GM23338 (cell line): ENCODE data around the gene BRD3.

Experiments
- CREB1 ChIP-seq: fragments of 250-450 bp; sonication (Bioruptor Pico); IDR thresholded peaks from 2 replicates; pipeline ENCODE4 v1.5.0; 2020; ENCODE audit warnings: low read depth, mild to moderate bottlenecking, moderate library complexity
- CTCF ChIP-seq, 2 experiments: fragments of 200-600 bp in 1 of 2; sonication (generic) in 1 of 2; conservative IDR thresholded peaks; 2 replicates each; pipeline versions ENCODE4 v1.5.1 to v1.6.1; 2016 to 2017; ENCODE audit warnings: antibody characterized with exemption in 2 of 2, low read depth in 2 of 2, mild to moderate bottlenecking in 2 of 2, moderate library complexity in 1 of 2
- EZH2 ChIP-seq: fragments of 200-600 bp; sonication (generic); IDR thresholded peaks from one replicate; pipeline ENCODE4 v1.8.0; 2017; ENCODE audit warnings: antibody characterized with exemption, mild to moderate bottlenecking, low read depth; ENCODE audit not compliant: unreplicated experiment
- EZH2phosphoT487 ChIP-seq: fragments of 200-600 bp; sonication (generic); IDR thresholded peaks from one replicate; pipeline ENCODE4 v1.8.1; 2018; ENCODE audit warnings: antibody characterized with exemption; ENCODE audit not compliant: unreplicated experiment
- ZNF114 ChIP-seq: fragments of 250-450 bp; sonication (Bioruptor Pico); IDR thresholded peaks from 2 replicates; pipeline ENCODE4 v1.5.0; 2020; ENCODE audit warnings: mild to moderate bottlenecking, moderate library complexity

- TF ChIP-seq EZH2, result no peak
- no peak for TF ChIP-seq CTCF (conservative IDR thresholded peaks at IDR 0.05; ENCODE audit: low read depth in 2 of 2)
- no peak for TF ChIP-seq ZNF114
- no peak for TF ChIP-seq EZH2phosphoT487
- TF ChIP-seq CREB1 (CRISPR knock-in tag), result no peak
Observed at GRCh38 chr9:134052941-134053340, 14.9 kb downstream of the BRD3 start.
